Stimulated activated CD4-positive, alpha-beta T cell treated with anti-CD3 and anti-CD28 coated beads, Interleukin-1b, Interleukin-23, amount 100 ng/mL, for 1 hour (primary cell): Measurements from ENCODE around the gene ALOX15.
"Not testable (repeated sequence)": the region's sequence is repeated elsewhere in the genome, so short reads cannot be mapped to it uniquely, and the experiment has no call there.

Experiments
- DNase-seq, 2 donors: peaks; one replicate each; pipeline ENCODE4 v3.0.0-alpha.2; 2020; ENCODE audit warnings: low read depth in 2 of 2

ALOX15 gene

GRCh38 chr17:4648741-4649140 is 7.3 kb upstream of the ALOX15 start:
- DNase-seq, result no peak

DNA sequence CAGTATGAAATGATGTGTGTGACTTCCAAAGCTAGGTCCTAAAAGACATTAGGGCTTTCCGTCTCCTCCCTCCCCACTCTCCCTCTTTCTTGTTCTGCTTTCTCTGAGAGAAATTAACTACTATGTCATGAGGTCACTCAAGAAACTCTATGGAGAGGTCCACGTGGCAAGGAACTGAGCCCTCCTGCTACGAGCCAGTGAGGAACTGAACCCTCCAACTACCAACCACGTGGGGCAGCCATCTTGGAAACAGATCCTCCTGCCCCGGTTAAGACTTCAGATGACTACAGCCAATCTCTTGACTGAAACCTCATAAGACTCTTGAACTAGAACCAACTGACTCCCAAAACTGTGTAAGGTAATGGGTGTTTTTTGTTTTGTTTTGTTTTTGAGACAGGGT is 4.2 kb upstream of the ALOX15 start:
- DNase-seq, result no peak

GRCh38 chr17:4643676-4644075 is 2.2 kb upstream of the ALOX15 start:
- no peak for DNase-seq

DNA sequence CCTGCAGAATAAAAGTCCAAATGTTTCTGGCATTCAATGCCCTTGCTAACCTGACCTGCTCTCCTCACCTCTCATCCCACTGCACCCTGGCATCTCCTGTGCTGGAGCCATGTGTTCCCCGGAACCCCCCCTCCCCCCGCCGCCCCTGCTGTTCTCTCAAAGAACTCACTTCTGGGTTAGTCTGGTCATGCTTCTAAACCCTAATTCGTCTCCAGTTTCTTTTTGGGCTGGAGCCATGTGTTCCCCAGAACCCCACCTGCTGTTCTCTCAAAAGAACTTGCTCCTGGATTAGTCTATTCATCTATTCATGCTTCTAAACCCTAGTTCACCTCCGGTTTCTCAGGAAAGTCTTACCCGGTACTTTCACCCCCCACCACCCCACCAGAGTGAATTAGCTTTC is 808 bp upstream of the ALOX15 start:
- DNase-seq, result no peak

GRCh38 chr17:4640569-4641188 is 799 bp downstream of the ALOX15 start:
- not testable (repeated sequence) for DNase-seq

GRCh38 chr17:4639301-4640059 is 2.0 kb downstream of the ALOX15 start:
- not testable (repeated sequence) for DNase-seq

DNA sequence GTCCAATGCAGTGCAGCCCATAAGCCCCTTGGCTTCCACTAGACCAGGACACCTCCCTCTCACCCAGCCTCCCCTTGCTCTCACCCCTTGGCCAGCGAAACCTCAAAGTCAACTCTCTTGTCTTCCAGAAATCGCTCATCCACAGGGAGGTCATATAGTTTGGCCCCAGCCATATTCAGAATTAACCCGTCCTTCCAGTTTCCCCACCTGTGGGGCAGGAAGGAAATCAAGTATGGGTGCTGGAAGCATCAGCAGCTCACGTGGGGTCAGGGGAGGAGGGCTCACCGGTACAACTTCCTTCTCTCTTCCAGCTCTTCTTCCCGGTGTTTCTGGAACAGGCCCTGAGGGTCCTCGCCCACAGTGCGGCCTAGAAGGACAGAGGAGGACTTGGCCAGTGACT is 2.7 kb downstream of the ALOX15 start:
- DNase-seq, result not testable (repeated sequence)

- no peak for DNase-seq
Measured at GRCh38 chr17:4636474-4637100, 4.9 kb downstream of the ALOX15 start.

GRCh38 chr17:4635823-4636375 is 5.6 kb downstream of the ALOX15 start:
- no peak for DNase-seq

GRCh38 chr17:4634976-4635375 is 6.5 kb downstream of the ALOX15 start:
- DNase-seq, result no peak

DNA sequence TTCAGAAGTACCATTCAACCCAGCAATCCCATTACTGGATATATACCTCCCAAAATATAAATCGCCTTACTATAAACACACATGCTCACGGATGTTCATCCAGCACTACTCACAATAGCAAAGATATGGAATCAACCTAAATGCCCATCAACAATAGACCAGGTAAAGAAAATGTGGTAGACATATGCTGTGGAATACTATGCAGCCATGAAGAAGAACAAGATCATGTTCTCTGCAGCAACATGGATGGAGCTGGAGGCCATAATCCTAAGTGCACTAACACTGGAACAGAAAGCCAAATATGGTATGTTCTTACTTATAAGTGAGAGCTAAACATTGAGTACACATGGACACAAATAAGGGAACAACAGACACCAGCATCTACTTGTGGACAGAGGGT is 7.8 kb downstream of the ALOX15 start:
- no peak for DNase-seq

- DNase-seq, result no peak
Measured at GRCh38 chr17:4632581-4632920, 8.9 kb downstream of the ALOX15 start.

DNA sequence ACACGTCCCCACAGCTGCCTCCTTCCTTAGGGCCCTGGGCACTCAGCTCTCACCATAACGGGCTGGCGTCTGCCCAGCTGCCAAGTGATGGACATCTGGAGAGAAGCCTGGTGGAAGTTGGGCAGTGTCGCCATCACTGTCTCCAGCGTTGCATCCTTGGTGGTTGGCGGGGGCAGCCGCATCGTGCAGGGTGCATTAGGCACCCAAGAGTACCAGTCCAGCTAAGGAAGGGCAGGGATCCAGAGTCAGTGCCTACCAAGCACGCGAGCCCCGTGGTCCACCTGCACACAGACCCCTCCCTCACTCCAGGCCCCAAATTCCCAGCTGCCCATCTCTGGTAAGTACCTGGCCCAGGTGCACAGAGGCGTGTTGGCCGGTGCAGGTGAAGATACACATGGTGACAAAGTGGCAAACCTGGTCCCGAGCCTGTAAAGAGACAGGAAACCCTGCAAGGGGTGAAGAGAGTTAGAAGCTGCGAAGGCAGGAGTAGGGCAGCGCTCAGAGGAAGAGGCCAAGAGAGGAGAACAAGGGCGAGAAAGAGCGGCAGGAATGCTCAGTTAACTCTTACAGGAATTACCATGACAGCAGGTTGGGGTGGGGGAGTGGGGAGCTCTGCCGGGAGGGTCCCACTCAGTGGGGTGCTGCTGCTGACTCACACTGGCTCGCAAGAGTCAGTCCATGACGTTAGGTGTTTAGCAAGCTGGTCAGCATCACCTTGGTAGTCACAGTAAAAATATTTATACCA is 9.5 kb downstream of the ALOX15 start:
- DNase-seq, result no peak

GRCh38 chr17:4631431-4631830 is 10.0 kb downstream of the ALOX15 start:
- no peak for DNase-seq

DNA sequence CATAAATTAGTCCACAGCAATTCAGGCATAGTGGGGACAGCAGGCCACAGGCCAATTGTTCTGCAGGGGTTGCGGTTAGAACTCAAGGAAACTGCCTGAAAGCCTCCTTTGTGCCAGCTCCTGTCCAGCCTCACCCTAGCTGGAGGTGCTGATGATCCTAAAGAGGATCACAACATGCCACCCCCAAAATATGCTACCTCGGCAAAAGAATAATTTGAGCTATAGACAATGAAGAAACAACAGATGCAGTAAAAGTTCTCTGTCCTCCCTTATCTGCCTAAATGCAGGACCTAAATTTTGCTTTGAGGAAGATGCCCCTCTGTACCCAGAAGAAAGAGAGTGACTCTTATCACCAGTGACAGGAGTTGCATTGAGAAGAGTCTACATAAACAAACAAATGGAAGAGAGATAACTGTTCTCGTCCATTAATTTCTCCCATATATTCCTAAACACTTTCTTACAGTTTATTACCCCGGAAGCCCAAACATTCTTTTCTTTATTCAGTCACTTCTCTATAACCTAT is 14.7 kb downstream of the ALOX15 start:
- no peak for DNase-seq

DNA sequence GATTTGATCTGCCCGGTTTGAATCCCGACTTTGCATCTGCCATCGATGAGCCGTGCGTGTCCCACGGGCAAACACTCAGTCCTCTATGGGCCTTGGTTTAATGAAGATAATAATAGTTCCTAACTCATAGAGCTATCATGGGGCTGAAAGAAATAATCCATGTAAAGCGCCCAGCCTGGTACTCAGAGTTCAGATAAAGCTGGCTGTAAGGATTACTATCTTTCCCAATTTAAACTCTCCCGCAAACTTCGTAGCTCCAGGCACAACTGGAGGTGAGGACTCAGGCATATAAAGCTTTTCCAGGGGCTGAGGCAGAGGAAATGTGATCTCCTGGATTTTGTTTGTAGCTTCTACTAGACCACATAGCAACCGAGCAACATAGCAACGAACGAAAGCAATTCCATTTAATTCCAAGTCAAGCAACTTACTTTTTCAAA is 16.3 kb downstream of the ALOX15 start:
- DNase-seq, result no peak

DNA sequence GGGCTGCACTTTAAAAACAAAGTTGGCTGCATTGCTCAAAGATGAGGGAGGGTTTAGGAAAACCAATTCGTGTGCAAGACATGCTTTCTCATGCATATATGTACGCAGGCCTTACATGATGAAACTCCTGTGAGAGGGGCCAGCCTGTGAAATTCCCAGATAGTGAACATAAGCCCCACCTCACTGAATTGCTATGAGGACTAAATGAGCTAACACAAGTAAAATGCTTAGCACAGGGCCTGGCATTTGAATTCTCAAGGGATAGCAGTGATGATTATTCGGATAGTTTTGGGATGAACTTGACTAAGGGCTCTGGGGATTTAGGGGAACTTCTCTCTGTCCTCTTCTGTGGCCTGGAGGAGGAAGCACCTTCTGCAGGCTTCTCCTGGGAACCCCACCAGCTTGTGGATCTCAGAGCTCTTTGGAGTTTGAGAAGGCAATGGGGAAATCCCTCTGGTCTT is 17.0 kb downstream of the ALOX15 start:
- not testable (repeated sequence) for DNase-seq

DNA sequence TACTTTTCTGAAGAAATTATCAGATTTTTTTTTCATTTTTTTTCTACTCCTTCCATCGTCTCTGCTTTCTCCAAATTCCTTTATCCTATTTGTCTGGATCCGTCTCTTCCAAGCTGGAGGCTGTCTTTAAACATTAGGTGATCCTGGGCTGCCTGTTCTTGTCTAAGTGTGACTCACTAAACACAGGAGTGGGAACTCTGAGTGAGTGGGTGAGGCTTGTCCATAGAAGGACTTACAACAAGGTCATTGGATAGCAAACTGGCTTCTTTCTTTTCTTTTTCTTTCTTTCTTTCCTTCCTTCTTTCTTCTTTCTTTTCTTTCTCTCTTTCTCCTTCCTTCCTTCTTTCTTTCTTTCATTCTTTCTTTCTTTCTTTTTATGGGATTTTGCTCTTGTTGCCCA is 18.2 kb downstream of the ALOX15 start:
- no peak for DNase-seq

- DNase-seq, result no peak
Measured at GRCh38 chr17:4622375-4622774, 19.1 kb downstream of the ALOX15 start.

DNA sequence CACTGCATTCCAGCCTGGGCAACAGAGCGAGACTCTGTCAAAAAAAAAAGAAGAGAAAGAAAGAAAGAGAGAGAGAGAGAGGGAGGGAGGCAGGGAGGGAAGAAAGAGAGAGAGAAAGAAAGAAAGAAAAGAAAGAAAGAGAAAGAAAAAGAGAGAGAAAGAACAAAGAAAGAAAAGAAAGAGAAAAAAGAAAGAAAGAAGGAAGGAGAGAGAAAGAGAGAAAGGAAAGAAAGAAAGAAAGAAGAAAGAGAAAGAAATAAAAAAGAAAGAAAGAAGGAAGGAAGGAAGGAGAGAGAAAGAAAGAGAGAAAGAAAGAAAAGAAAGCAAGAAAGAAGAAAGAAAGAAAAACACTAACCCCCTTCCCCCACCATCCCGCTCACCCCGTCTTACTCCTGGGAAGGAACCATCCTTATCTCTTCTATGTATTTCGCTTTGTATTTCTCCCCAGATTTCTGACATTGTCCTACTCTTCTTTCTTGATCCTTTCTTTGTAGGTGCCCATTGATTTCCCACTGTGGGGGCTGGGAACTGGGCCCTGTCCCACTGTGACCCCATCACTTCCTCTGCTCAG is 20.9 kb downstream of the ALOX15 start:
- no peak for DNase-seq

- no peak for DNase-seq
Measured at GRCh38 chr17:4617590-4618351, 23.7 kb downstream of the ALOX15 start.
